WTC11 (cell line): ENCODE data around the gene RPS6KA5. TPM values are rescaled to one million over a fixed set of nuclear protein-coding genes. Genes with fewer than 3 reads are reported as not detected.

Source experiments
- ATAC-seq: fragments of 200-7000 bp; cut with Tn5 transposase; 2 replicates; pipeline ENCODE4 v1.10.0; 2021; ENCODE audit warnings: mild to moderate bottlenecking, moderate library complexity
- CTCF ChIA-PET: fragments of 300-600 bp; sonication (Branson Sonifier 250); formaldehyde crosslinking; loops from one replicate; lab custom pipeline; 2021; ENCODE audit warnings: antibody characterized with exemption; lab: Charles Lee
- POLR2A ChIA-PET: fragments of 350-600 bp; sonication (Branson Sonifier 250); formaldehyde crosslinking; loops from one replicate; lab custom pipeline; 2021; ENCODE audit warnings: antibody characterized with exemption; lab: Charles Lee
- DNase-seq: peaks from one replicate; pipeline ENCODE4 v3.0.0; 2021; ENCODE audit warnings: low spot score
- H3K27ac Mint-ChIP-seq: 2 replicates; pipeline ENCODE4 v1.8.0; 2021; ENCODE audit warnings: mixed read lengths
- H3K27me3 Mint-ChIP-seq: 2 replicates; pipeline ENCODE4 v1.8.0; 2021; ENCODE audit warnings: low read depth, mild to moderate bottlenecking, moderate library complexity, mixed read lengths
- H3K36me3 Mint-ChIP-seq: 2 replicates; pipeline ENCODE4 v1.8.0; 2021; ENCODE audit warnings: mixed read lengths
- H3K4me1 Mint-ChIP-seq: 2 replicates; pipeline ENCODE4 v1.8.0; 2022; ENCODE audit warnings: mixed read lengths
- H3K4me3 Mint-ChIP-seq: 2 replicates; pipeline ENCODE4 v1.8.0; 2021; ENCODE audit warnings: mild to moderate bottlenecking, moderate library complexity, mixed read lengths
- H3K9me3 Mint-ChIP-seq: 2 replicates; pipeline ENCODE4 v1.8.0; 2021; ENCODE audit warnings: mixed read lengths
- ELF4 ChIP-seq: sonication (generic); formaldehyde crosslinking; IDR thresholded peaks from 2 replicates; pipeline ENCODE4 v1.8.1; 2022; ENCODE audit warnings: low read depth, mild to moderate bottlenecking, moderate library complexity, missing genetic modification reagents
- EMX1 ChIP-seq: fragments of 250-450 bp; sonication (Bioruptor Pico); IDR thresholded peaks from 2 replicates; pipeline ENCODE4 v1.8.0; 2021; ENCODE audit warnings: mild to moderate bottlenecking
- ESRRA ChIP-seq: sonication (generic); formaldehyde crosslinking; IDR thresholded peaks from 2 replicates; pipeline ENCODE4 v1.8.1; 2022; ENCODE audit warnings: mild to moderate bottlenecking, missing genetic modification reagents, borderline replicate concordance
- FOXJ3 ChIP-seq: sonication (generic); formaldehyde crosslinking; IDR thresholded peaks from 2 replicates; pipeline ENCODE4 v1.9.0; 2021; ENCODE audit warnings: missing genetic modification reagents, mild to moderate bottlenecking, borderline replicate concordance
- FOXP4 ChIP-seq: sonication (generic); formaldehyde crosslinking; IDR thresholded peaks from 2 replicates; pipeline ENCODE4 v1.8.0; 2022; ENCODE audit warnings: mild to moderate bottlenecking, missing genetic modification reagents
- GRHL2 ChIP-seq: fragments of 250-450 bp; sonication (Bioruptor Pico); IDR thresholded peaks from 2 replicates; pipeline ENCODE4 v1.8.0; 2022; ENCODE audit warnings: mild to moderate bottlenecking, moderate library complexity; ENCODE audit not compliant: insufficient replicate concordance, severe bottlenecking
- HMGXB4 ChIP-seq: sonication (generic); formaldehyde crosslinking; IDR thresholded peaks from 2 replicates; pipeline ENCODE4 v1.8.1; 2023; ENCODE audit warnings: mild to moderate bottlenecking, moderate library complexity, missing genetic modification reagents
- IRF1 ChIP-seq: sonication (generic); formaldehyde crosslinking; IDR thresholded peaks from 2 replicates; pipeline ENCODE4 v1.8.0; 2023; ENCODE audit warnings: missing genetic modification reagents
- NFATC4 ChIP-seq: fragments of 250-450 bp; sonication (Bioruptor Pico); IDR thresholded peaks from 2 replicates; pipeline ENCODE4 v1.9.0; 2021; ENCODE audit warnings: mild to moderate bottlenecking
- TEAD4 ChIP-seq: sonication (generic); formaldehyde crosslinking; IDR thresholded peaks from 2 replicates; pipeline ENCODE4 v1.8.0; 2022; ENCODE audit warnings: mild to moderate bottlenecking, missing genetic modification reagents
- TP53 ChIP-seq: sonication (generic); formaldehyde crosslinking; IDR thresholded peaks from 2 replicates; pipeline ENCODE4 v1.8.1; 2023; ENCODE audit warnings: mild to moderate bottlenecking, missing genetic modification reagents
- ZNF232 ChIP-seq: sonication (generic); formaldehyde crosslinking; IDR thresholded peaks from 2 replicates; pipeline ENCODE4 v1.8.0; 2022; ENCODE audit warnings: mild to moderate bottlenecking, missing genetic modification reagents
- ZNF671 ChIP-seq: fragments of 250-450 bp; sonication (Bioruptor Pico); IDR thresholded peaks from 2 replicates; pipeline ENCODE4 v1.8.0; 2021; ENCODE audit warnings: mild to moderate bottlenecking
- total RNA-seq: library from RNA; stranded (reverse); gene quantifications from 3 replicates; pipeline ENCODE4 v1.2.3, GENCODE V29; 2021
- TF ChIP-seq, protein P1 (sequence below): sonication (generic); formaldehyde crosslinking; IDR thresholded peaks from 2 replicates; pipeline ENCODE4 v1.8.1; 2022; ENCODE audit warnings: missing genetic modification reagents, borderline replicate concordance
- TF ChIP-seq, protein P2 (sequence below): sonication (generic); formaldehyde crosslinking; IDR thresholded peaks from 2 replicates; pipeline ENCODE4 v1.8.1; 2023; ENCODE audit warnings: mild to moderate bottlenecking, missing genetic modification reagents, moderate library complexity
- TF ChIP-seq, protein P3 (sequence below): sonication (generic); formaldehyde crosslinking; IDR thresholded peaks from 2 replicates; pipeline ENCODE4 v1.8.1; 2022; ENCODE audit warnings: low read depth, mild to moderate bottlenecking, moderate library complexity, missing genetic modification reagents, borderline replicate concordance
- TF ChIP-seq, protein P4 (sequence below): fragments of 250-450 bp; sonication (Bioruptor Pico); IDR thresholded peaks from 2 replicates; pipeline ENCODE4 v1.9.0; 2021; ENCODE audit warnings: mild to moderate bottlenecking, borderline replicate concordance

The RPS6KA5 gene
- total RNA-seq, 1 experiment from 2014 or later = 5.2 TPM

DNA sequence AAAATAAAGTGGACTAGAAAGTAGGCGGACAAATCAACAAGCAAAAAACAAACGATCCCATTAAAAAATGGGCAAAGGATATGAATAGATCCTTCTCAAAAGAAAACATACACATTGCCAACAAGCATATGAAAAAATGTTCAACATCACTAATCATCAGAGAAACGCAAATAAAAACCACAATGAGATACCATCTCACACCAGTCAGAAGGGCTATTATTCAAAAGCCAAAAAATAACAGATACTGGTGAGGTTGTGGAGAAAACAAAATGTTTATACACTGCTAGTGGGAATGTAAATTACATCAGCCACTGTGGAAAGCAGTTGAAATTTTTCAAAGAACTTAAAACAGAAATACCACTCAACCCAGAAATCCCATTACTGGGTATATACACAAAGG, 70.3 kb downstream of the RPS6KA5 start (continued):
- TF ChIP-seq HMGXB4 (CRISPR knock-in tag) = no peak

DNA sequence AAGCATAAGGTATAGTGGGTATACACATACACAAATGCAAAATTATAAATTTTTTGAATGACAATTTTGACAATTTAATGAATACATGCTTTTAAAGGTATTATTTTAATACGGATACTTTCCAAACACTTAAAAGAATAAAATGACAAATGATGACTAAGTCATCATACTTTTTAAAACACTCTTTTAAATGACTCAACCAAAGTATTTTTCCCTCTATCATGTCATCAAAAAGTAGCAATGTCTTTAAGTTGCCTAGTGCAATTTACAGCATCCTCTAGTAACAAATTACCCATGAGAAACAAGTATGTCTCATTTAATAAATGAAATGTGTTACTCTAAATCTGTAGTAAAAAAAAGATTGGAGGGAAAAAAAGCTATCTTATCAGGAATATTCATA, 73.3 kb downstream of the RPS6KA5 start:
- ChIA-PET CTCF (interaction anchor here (0.6 kb wide), 1 partner anchor 128 kb away, joined by 3 read pairs; no protein-coding TSS in a partner anchor), POLR2A (interaction anchor here (0.5 kb wide), 1 partner anchor 722 kb away, joined by 3 read pairs; no protein-coding TSS in a partner anchor)
- DNase-seq = no peak
- Mint-ChIP-seq H3K36me3 (no peaks in the 10 kb centered on the region), H3K4me1 (no peaks in the 10 kb centered on the region), H3K27ac (no peak overlapping the region), H3K9me3 (no peaks in the 10 kb centered on the region), H3K27me3 (no peaks in the 10 kb centered on the region), H3K4me3 (no peak overlapping the region)
- TF ChIP-seq ZNF671 (no peak), FOXP4 (CRISPR knock-in tag) (no peak), IRF1 (CRISPR knock-in tag) (no peak), EMX1 (CRISPR knock-in tag) (no peak), ZNF232 (CRISPR knock-in tag) (no peak), ELF4 (no peak), ESRRA (CRISPR knock-in tag) (no peak), FOXJ3 (CRISPR knock-in tag) (no peak), NFATC4 (CRISPR knock-in tag) (no peak), TP53 (no peak), TEAD4 (CRISPR knock-in tag) (no peak), GRHL2 (CRISPR knock-in tag) (no peak)
- TF ChIP-seq, protein P1, sequence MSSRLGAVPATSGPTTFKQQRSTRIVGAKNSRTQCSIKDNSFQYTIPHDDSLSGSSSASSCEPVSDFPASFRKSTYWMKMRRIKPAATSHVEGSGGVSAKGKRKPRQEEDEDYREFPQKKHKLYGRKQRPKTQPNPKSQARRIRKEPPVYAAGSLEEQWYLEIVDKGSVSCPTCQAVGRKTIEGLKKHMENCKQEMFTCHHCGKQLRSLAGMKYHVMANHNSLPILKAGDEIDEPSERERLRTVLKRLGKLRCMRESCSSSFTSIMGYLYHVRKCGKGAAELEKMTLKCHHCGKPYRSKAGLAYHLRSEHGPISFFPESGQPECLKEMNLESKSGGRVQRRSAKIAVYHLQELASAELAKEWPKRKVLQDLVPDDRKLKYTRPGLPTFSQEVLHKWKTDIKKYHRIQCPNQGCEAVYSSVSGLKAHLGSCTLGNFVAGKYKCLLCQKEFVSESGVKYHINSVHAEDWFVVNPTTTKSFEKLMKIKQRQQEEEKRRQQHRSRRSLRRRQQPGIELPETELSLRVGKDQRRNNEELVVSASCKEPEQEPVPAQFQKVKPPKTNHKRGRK (CRISPR knock-in tag) = no peak
- TF ChIP-seq, protein P2, sequence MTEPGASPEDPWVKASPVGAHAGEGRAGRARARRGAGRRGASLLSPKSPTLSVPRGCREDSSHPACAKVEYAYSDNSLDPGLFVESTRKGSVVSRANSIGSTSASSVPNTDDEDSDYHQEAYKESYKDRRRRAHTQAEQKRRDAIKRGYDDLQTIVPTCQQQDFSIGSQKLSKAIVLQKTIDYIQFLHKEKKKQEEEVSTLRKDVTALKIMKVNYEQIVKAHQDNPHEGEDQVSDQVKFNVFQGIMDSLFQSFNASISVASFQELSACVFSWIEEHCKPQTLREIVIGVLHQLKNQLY (CRISPR knock-in tag) = no peak
- TF ChIP-seq, protein P3, sequence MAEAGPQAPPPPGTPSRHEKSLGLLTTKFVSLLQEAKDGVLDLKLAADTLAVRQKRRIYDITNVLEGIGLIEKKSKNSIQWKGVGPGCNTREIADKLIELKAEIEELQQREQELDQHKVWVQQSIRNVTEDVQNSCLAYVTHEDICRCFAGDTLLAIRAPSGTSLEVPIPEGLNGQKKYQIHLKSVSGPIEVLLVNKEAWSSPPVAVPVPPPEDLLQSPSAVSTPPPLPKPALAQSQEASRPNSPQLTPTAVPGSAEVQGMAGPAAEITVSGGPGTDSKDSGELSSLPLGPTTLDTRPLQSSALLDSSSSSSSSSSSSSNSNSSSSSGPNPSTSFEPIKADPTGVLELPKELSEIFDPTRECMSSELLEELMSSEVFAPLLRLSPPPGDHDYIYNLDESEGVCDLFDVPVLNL (CRISPR knock-in tag) = no peak
- TF ChIP-seq, protein P4, sequence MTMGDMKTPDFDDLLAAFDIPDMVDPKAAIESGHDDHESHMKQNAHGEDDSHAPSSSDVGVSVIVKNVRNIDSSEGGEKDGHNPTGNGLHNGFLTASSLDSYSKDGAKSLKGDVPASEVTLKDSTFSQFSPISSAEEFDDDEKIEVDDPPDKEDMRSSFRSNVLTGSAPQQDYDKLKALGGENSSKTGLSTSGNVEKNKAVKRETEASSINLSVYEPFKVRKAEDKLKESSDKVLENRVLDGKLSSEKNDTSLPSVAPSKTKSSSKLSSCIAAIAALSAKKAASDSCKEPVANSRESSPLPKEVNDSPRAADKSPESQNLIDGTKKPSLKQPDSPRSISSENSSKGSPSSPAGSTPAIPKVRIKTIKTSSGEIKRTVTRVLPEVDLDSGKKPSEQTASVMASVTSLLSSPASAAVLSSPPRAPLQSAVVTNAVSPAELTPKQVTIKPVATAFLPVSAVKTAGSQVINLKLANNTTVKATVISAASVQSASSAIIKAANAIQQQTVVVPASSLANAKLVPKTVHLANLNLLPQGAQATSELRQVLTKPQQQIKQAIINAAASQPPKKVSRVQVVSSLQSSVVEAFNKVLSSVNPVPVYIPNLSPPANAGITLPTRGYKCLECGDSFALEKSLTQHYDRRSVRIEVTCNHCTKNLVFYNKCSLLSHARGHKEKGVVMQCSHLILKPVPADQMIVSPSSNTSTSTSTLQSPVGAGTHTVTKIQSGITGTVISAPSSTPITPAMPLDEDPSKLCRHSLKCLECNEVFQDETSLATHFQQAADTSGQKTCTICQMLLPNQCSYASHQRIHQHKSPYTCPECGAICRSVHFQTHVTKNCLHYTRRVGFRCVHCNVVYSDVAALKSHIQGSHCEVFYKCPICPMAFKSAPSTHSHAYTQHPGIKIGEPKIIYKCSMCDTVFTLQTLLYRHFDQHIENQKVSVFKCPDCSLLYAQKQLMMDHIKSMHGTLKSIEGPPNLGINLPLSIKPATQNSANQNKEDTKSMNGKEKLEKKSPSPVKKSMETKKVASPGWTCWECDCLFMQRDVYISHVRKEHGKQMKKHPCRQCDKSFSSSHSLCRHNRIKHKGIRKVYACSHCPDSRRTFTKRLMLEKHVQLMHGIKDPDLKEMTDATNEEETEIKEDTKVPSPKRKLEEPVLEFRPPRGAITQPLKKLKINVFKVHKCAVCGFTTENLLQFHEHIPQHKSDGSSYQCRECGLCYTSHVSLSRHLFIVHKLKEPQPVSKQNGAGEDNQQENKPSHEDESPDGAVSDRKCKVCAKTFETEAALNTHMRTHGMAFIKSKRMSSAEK = no peak
- no peak for ATAC-seq
